ENCODE data around the gene AKNA. TPM values are rescaled to one million over a fixed set of nuclear protein-coding genes. Genes with fewer than 3 reads are reported as not detected.

The AKNA gene
- total RNA-seq, 1 experiment from 2014 or later, result 29.3 TPM

GRCh38 chr9:114394523-114395333, 6.9 kb upstream of the AKNA start (continued):
- TF ChIP-seq CTCF (IDR thresholded peaks at IDR 0.05) (no peak), PREB (CRISPR knock-in tag; IDR thresholded peaks at IDR 0.05; ENCODE audit: borderline replicate concordance) (no peak)

- Mint-ChIP-seq H3K27ac (no peak overlapping the region), H3K4me1 (peaks cover 57% of the 10 kb centered on the region), H3K27me3 (ENCODE audit: low read depth) (no peaks in the 10 kb centered on the region), H3K36me3 (no peaks in the 10 kb centered on the region), H3K9me3 (no peaks in the 10 kb centered on the region), H3K4me3 (no peak overlapping the region)
- ChIA-PET POLR2A (interaction anchor here (0.7 kb wide), 1 partner anchor 45 kb away, joined by 3 read pairs; no protein-coding TSS in a partner anchor), CTCF (interaction anchor here (0.7 to 1.0 kb wide), 5 partner anchors 13 to 293 kb away, joined by 3 to 9 read pairs (median 3); no protein-coding TSS in a partner anchor)
- TF ChIP-seq E2F1 (CRISPR knock-in tag; IDR thresholded peaks at IDR 0.05), result no peak
- TF ChIP-seq AR (CRISPR knock-in tag; IDR thresholded peaks at IDR 0.05), result no peak
- TF ChIP-seq MYBL2 (CRISPR knock-in tag; IDR thresholded peaks at IDR 0.05), result no peak
- TF ChIP-seq TEAD4 (CRISPR knock-in tag; IDR thresholded peaks at IDR 0.05), result no peak
- TF ChIP-seq ZSCAN18 (CRISPR knock-in tag; IDR thresholded peaks at IDR 0.05), result no peak
- TF ChIP-seq ZNF317 (CRISPR knock-in tag; IDR thresholded peaks at IDR 0.05; ENCODE audit: borderline replicate concordance, low read depth), result no peak
- no peak for TF ChIP-seq GTF2I (CRISPR knock-in tag; conservative IDR thresholded peaks at IDR 0.05)
- no peak for TF ChIP-seq NR1H2 (CRISPR knock-in tag; IDR thresholded peaks at IDR 0.05)
- TF ChIP-seq ATF1 (CRISPR knock-in tag; IDR thresholded peaks at IDR 0.05), result no peak
- TF ChIP-seq GRHL2 (CRISPR knock-in tag; IDR thresholded peaks at IDR 0.05; ENCODE audit: insufficient replicate concordance, severe bottlenecking), result no peak
- TF ChIP-seq JAZF1 (CRISPR knock-in tag; IDR thresholded peaks at IDR 0.05), result no peak
- TF ChIP-seq PRRX2 (CRISPR knock-in tag; IDR thresholded peaks at IDR 0.05), result no peak
- TF ChIP-seq ZNF219 (CRISPR knock-in tag; IDR thresholded peaks at IDR 0.05; ENCODE audit: borderline replicate concordance), result no peak
- no peak for TF ChIP-seq ZNF671 (CRISPR knock-in tag; IDR thresholded peaks at IDR 0.05)
- DNase-seq (ENCODE audit: low spot score) (no peak), ATAC-seq (no peak)
Measured at GRCh38 chr9:114392749-114393112, 4.9 kb upstream of the AKNA start.
